ELR (cell line): Measurements from ENCODE around the gene ANTXRL.

ENCODE experiments used
- DNase-seq: peaks from one replicate; pipeline ENCODE4 v3.0.0-alpha.2; 2015; ENCODE audit warnings: low read depth

The ANTXRL gene

DNA sequence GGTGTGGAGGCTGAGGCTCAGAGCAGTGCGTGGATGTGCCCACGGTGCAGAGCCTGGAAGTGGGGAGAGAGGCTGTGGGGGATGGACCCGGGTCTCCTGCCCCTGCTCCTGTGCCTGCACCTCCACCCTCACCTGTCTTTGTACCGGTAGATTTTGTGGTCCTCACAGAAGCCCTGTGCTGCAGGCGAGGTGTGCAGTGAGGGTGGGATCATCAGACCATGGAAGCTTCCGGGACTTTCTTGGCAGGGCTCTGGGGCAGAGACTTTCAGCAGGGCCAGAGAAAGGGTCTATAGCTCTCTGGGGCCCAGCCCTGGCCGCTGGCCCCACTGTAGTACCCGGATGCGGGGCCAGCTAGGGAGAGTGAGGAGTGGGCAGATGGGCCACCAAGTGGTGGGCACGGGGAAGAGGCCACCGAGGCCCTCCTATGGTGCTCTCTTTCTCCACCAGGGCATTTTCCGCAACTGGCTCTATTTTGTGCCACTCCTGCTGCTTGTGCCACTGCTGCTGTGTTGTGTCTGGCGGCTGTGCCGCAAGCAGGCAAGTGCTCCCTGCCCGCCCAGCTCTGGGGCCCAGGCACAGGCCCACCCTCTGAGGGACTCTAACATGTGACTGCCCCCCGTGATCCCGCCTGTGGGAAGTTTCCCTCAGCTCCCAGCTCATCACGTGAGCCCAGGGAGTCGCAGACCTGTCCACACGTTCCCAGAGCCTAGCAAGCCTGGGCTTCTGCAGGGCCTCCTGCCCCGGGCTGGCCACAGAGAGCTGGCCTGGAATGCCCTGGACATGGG lies 22.1 kb downstream of the ANTXRL start:
- no peak for DNase-seq

DNA sequence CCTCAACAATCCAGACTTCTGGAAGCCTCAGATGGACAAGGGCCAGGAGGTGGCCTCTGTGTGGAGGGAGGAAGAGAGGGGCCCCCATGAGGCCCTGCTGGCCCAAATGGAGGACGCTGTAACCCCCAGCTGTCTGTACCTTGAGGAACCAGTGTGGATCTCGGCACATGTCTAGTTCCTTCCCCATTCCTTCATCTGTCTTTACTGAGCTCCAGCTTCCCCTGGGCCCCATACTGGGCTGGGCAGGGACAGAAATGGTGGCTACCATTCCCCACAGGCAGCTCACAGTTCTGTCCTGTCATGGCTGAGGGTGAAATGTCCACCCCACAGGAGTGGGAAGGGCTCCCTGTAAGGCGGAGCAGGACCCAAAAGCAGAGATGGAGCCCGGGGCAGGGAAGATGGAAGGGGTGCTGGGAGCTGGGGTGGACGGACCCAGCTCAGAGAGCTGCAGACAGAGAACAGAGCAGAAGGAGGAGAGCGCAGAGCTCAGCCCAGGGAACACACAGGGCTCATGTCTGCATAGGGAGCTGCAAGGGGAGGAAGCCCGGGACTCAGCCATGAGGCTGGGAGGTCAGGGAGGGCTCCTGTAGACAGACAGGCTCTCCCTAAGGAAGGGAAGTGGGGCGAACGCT lies 22.8 kb downstream of the ANTXRL start:
- DNase-seq, result no peak

DNA sequence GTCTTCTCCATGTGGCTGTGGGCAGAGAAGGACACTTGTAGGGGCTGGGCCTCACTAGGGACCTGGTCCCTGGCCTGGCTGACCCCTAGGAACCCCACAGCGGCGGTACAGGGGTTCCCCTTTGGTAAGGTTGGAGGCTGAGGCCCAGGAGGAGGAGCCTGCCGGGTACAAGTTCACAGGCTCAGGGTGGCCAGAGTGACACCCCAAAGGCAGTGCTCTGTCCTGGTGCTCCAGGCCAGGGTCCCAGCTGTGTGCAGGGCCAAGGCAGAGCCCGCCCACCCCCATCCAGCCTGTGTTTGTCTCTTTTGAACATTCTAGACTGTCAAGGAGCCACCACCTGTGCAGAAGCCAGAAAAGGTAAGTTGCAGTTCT lies 23.3 kb downstream of the ANTXRL start:
- no peak for DNase-seq

DNA sequence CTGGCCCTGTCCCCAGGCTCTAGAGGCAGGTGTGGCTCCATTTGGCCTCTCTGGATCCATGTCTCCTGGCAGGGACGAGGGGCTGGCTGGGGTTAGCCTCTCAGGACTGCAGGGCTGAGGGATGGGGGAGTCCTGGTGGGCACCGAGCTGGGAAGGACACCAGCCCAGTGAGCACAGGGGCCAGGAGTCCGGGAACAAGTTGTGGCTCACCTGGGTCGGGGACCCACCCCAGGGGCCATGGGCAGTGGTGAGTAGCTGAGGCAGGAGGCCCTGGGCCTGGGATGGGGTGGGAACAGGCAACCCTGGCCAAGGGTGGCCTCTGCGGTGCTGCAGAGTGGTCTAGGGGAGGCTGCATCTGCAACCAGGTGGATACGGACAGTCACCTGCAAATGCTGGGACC lies 24.1 kb downstream of the ANTXRL start:
- no peak for DNase-seq

DNA sequence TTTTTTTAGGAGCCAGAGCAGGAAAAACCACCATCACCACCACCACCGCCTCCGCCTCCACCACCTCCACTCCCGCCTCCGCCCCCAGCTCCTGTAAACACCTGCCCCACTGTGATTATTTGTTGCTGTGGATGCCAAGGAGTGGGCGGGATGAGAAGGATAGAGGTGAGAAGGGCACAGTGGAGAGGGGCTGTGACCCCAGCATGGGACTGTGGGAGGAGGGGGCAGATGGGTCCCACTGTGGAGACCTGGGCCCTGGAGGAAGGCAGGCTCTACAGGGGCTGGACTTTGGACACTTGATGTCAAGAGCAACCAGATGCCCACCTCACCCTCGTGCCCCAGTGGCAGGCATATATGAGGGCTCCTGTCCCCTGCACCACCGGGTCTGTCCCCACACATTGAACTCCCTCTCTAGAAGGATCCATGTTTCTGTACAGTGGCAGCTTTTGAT lies 24.7 kb downstream of the ANTXRL start:
- no peak for DNase-seq

DNA sequence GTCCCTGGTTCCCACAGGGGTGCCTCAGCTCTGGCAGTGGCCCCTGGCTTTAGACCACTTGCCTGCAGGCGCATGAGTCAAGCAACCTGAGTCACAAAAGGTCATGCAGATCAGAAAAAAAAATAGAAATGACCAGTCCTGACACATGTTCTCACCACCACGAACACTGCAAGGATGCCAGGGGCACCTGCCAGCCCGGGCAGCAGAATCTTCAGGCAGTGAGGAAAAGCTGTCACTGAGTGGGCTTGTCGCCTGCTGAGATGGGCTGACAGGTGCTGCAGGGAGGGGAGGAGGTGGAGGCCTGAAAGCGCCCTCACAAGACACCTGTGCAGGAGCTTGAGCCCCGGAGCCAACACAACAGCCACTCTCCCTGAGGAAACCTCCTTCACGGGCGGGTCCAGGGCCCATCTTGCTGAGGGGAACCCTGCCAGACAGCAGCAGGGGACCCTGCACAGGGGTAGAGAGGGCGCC lies 25.2 kb downstream of the ANTXRL start:
- peak; percentile 66 for DNase-seq

DNA sequence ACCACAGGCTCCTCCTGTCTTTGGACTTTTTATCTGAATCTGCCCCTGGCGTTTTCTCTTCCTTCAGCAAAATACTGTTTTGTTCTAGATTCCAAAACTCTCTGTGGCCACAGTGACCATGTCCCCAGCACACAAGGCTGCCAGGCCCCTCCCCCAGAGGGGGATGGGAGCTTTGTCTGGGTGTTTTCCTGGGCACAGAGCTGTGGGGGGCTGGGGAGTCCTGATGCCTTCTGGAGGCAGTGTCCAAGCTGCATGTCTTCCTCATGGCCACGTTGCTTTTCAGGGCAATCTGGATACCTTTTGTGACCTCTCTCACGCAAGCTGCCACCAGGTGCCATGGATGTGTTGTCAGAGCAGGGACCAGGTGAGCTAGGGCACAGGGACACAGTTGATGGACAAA lies 26.2 kb downstream of the ANTXRL start:
- no peak for DNase-seq

DNA sequence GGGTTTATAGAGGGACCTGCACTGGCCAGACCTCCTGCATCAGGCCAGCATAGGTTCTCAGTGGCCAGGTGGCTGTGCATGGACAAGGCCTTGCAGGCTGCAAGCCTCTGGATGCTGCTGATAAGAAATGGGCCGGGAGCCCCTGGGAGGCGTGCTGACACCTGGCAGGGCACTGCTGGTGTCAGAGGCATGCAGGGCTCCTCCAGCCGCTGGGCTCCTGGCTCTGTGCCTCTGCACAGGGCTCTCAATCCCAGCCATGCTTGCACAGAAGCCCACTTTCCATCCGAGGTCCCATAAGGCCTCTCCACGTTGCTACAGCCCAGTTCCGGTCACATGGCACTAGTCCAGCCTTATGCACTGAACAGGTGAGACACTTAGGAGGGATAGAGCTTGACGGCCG lies 27.3 kb downstream of the ANTXRL start:
- DNase-seq, result no peak

DNA sequence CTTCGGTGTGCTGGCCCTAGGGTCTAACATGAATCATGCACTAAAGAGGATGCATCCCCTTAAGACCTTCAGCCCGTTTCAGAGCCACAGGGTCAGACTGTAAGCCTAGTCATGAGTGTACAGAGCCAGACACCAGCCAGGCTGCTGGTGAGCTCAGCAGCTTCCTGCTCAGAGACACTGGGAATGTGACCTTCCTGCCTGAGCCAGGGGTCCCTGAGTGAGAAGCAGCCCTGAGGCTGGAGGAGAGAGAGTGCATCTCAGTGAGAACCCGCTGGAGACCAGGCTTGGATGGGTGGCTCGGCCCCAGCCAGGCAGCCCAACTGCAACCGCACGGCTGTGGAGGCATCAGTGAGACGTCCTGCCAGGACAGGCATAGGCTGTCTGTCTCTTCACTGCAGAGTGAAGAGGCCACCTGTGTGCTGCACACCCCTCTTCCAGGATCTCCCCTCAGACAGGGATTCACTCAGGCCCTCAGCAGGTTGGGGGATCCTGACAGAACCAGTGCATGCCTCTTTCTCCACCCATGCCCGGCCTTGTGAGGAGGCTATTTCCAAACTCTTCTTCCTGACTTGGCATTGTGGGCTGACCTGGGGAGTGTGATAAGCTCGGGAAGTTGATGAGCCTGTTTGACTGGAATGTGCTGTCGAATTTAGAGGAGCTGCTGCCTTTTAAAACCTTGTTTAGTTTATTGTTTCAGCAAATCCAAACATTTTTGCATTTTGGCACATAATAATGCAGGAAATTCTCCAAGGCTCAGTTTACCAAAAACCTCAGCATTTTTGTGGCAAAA lies 28.5 kb downstream of the ANTXRL start:
- DNase-seq, result peak; percentile 61

DNA sequence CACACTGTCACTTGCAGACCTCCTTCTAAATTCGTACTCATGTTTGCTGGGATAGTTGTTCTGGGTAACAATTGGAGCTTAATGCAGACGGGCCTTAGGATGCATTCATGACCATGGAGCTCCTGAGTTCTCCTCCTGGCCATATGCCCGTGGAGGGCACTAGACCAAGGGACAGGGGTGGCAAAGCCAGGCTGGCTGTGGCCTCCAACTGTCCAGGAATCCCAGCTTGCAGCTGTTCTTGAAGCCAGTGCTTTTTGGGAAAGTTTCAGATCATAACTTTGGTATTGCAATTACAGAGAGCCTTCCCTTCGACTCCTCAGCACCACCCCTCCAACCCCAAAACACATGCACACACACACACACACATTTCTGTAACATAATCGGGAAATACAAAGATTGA lies 30.6 kb downstream of the ANTXRL start:
- DNase-seq, result no peak

DNA sequence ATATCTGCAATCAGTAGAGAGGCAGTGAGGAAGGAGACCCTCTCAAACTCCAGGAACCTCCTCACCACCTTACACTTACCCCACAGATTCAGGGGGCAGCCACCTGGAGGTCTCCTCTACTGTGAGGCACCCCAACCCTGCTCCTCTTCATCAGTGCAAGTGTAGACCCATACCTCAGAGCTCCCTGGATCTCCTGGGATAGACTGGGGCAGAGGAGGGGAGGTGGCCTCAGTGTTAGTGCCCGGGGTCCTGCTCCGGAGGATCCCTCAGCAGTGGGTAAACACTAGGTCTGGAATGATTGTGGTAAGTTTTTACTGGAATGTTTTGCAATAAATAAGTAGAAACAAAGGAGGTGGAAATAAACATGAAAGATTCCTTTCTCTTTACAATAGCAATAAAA lies 31.1 kb downstream of the ANTXRL start:
- no peak for DNase-seq

DNA sequence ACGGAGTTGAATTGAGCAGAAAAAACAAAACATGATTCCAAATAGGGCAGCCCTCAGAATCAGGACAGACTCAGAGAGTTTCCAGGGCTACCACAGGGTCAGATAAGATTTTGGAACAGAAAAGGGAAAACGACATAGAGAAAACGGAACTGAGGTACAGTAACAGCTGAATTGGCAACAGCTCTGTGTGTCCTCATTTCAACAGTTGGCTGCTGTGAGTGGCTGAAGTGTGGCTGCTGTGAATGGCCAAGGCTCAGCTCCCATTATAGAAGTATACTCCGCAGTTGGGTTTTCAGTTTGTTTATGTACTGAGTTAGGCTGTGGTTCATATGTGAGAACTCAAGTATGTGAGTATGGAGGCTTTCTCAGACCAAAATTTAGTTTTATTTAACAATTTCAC lies 32.0 kb downstream of the ANTXRL start:
- no peak for DNase-seq

DNA sequence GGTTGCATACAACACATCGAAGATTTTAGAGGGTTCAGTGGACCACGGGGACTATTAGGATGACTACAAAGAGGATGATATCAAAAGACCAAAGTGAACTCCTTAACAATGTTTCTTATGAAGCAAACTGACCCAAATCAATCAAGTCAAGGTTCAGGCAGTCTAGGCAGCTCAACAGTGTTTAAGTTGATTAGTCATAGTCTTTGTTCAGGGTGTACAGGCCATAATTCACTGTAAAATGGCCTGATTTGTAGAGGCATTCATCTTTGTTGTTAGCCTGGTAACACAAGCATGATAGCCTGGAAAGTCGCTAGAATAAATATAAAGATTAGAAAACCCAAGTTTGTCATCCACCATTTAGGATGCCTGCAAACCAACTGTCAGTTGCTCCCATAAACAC lies 32.6 kb downstream of the ANTXRL start:
- no peak for DNase-seq

DNA sequence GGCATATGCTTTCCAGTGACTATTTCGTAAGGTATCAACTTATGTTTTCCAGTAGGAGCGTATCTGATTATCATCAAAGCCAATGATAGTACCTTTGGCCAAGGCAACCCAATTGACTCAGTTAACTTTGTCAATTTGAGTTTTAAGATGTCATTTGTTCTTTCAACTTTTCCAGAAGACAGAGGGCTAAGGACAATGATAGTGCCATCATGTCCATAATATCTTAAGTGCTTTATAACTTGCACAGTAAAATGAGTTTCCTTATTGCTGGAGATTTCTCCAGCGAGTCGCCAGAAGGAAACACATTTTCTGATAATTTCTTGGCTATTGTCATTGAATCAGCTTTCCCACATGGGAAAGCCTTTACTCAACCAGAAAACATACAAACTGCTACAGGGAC lies 35.0 kb downstream of the ANTXRL start:
- DNase-seq, result no peak

DNA sequence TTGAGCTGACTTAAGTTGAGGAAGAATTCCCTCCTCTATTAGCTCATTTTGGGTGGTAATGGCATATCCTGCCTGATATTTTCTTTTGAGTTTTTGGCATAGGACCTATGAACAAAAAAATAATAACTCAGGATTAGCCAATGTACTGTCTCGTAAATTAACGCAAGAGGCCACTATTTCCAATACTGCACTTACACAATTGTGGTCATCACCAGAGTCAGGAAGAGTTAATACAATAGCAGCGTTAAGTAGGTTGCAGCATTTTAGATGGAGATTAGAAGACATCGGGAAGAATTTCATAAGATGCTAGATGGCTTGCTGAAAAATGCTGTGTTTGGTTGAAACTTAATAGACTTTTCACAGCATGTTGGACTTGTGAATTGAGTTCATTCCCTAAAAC lies 36.4 kb downstream of the ANTXRL start:
- no peak for DNase-seq

DNA sequence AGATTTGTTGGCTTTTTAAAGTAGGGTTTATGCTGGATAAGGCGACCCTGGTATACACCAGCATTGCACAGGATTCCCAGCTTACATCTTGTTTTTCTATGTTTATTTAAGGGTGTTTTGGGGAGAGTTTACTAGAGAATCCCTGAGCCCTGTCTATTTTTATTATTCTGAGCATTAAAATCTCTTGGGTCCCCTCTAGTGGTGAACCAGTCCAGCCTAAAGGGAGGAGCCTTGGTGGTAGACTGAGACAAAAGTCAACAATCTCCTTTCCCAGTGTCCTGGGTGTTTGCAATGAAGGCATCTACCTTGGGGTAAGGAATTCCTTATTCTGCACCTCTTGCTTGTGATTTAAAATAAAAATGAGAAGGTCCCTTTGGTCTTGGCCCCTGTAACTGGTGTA lies 38.2 kb downstream of the ANTXRL start:
- peak; percentile 32 for DNase-seq

DNA sequence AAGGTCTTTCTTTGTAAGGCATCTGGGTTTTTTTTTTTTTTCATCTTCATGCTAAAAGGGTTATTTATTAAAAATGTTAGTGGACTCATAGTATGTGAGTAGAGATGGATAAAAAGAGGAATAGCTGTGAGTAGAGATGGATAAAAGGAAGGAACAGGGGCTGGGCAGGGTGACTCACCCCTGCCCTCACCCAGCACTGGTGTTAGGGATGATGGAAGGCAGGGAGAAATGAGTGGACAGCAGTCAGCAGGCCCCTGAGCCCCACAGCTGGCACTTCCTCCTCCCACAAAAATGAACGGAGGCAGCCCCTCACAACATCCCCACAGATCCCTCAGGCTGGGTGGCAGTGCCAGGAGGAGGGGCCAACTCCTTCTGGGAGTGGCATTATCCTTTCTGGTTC lies 39.3 kb downstream of the ANTXRL start:
- peak; percentile 38 for DNase-seq

DNA sequence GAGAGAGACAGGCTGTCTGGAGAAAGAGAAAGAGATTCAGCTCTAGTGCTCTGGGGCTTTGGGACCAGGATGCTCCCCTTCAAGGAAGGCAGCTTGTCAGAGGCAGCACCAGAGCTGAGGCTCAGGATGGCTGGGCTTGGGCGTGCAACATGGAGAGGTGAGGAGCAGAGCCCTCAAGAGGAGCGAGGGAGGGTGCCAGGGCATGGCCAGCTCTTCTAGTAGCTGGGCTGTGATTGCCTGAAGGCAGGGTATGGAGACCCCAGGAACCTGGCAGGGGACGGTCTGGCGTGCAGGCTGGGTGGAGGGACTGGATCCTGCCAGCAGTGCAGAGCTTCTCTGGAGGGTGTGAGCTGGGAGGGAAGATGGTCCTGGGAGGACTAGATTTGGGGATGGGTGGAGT lies 40.2 kb downstream of the ANTXRL start:
- no peak for DNase-seq

DNA sequence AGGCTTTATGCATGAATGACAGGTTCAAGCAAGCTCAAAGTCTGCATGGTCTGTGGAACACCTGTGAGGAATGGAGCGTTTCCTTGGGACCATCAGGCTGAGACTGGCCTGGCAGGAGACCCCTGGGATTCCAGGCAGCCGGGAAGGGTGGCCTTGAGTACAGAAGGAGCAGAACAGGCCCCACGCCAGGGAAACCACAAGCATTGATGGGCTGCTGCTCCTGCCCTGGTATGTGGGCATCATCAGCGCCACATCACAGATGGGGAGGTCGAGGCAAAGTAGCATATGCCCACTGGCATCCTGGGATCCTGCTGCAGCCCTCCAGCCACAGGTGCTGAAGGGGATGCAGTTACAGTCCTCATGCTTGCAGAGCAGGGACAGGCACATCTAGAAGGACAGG lies 40.9 kb downstream of the ANTXRL start:
- no peak for DNase-seq

DNA sequence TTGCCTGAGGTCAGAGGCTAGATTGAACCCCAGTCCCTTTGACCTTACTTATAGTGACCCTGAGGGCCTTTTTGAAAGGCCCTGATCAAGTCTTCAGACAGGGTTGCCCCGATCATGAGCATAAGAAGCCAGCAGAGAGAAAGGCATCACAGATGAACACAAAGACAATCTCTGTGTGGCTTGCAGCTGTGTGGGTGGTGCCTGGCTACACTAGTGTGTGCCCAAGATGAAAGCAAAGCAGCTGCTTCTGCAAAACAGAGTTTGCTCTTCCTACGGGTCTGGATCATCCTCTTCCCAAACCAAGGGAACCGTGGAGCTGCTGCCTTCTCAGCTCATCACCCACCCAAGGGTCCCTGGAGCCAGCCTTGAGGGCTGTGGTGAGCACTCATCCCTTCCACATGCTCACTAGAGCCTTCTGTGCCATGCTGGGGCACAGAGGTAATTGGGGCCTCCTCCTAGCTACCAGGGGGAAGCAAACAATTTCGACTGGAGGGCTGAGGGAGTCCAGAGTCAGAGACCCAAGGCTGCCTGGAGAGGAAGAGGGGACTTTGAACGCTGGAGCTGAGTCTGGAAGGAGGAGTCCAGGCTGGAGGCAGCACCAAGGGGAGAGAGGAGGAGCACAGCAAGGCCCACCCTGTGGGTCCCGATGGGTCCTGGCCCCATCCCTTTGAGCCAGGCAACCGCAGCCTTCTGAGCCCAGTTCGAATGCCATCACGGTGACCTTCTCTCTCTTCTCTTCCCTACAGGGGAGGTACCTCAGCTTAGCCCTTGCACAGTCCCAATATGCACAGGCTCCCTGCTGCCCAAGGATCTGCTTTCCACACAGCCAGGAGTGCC lies 42.3 kb downstream of the ANTXRL start:
- DNase-seq, result no peak

DNA sequence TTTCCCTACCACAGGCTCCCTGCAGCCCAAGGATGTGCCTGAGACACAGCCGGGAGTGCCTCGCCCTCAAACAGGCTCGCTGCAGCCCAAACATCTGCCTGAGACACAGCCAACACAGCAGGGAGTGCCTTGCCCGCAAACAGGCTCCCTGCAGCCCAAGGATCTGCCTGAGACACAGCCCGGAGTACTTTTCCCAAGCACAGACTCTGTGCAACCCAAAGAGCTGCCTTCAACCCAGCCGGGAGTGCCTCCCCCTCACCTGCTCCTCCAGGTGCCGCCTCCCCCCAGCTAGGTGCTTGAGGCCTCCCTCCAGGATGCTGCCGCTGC lies 42.9 kb downstream of the ANTXRL start:
- DNase-seq, result no peak

DNA sequence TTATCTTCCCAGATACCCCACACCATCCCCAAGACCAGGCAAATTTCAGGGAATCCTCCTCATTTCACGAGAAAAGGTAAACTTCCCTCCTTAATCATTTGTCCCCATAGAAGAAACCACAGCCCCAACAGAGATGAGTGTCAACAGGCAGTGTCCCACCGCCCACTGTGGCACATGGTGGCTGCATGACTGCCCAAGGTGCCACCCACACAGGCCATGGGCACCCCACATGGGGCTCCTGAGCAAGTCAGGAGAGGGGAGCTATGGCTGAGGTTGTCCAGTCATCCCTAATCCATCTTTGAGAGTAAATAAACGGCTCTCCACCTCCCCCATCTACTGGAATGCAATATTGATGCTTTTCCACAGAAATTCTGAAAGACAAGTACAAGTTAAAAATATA lies 44.1 kb downstream of the ANTXRL start:
- DNase-seq, result no peak
